Measurements from ENCODE around the gene ZDHHC19.
A peak's percentile ranks its signal among the peaks of the same experiment; 100 is the strongest.
"Not testable (repeated sequence)": the region's sequence is repeated elsewhere in the genome, so short reads cannot be mapped to it uniquely, and the experiment has no call there.

The ZDHHC19 gene

GRCh38 chr3:196177967-196178366, 33.2 kb downstream of the ZDHHC19 start:
- no peak for DNase-seq (ENCODE audit: low read depth)

GRCh38 chr3:196177567-196177966, 33.6 kb downstream of the ZDHHC19 start:
- DNase-seq (ENCODE audit: low read depth), result no peak

- DNase-seq (ENCODE audit: low read depth), result no peak
Measured at GRCh38 chr3:196175722-196176121, 35.5 kb downstream of the ZDHHC19 start.

- DNase-seq (ENCODE audit: low read depth), result no peak
Measured at GRCh38 chr3:196175116-196175625, 36.0 kb downstream of the ZDHHC19 start.

GRCh38 chr3:196174652-196175051, 36.5 kb downstream of the ZDHHC19 start:
- DNase-seq (ENCODE audit: low read depth), result no peak

GRCh38 chr3:196170296-196170695, 40.9 kb downstream of the ZDHHC19 start:
- not testable (repeated sequence) for DNase-seq (ENCODE audit: low read depth)

GRCh38 chr3:196169836-196170240, 41.4 kb downstream of the ZDHHC19 start:
- DNase-seq (ENCODE audit: low read depth), result no peak

GRCh38 chr3:196168808-196169391, 42.3 kb downstream of the ZDHHC19 start:
- DNase-seq (ENCODE audit: low read depth), result no peak

GRCh38 chr3:196166741-196167140, 44.5 kb downstream of the ZDHHC19 start:
- DNase-seq (ENCODE audit: low read depth), result no peak

GRCh38 chr3:196165850-196166249, 45.4 kb downstream of the ZDHHC19 start:
- no peak for DNase-seq (ENCODE audit: low read depth)

- DNase-seq (ENCODE audit: low read depth), result not testable (repeated sequence)
Measured at GRCh38 chr3:196165006-196165575, 46.1 kb downstream of the ZDHHC19 start.

- DNase-seq (ENCODE audit: low read depth), result no peak
Measured at GRCh38 chr3:196164576-196164975, 46.6 kb downstream of the ZDHHC19 start.

GRCh38 chr3:196163666-196164493, 47.3 kb downstream of the ZDHHC19 start:
- no peak for DNase-seq (ENCODE audit: low read depth)

- DNase-seq (ENCODE audit: low read depth), result no peak
Measured at GRCh38 chr3:196163212-196163611, 48.0 kb downstream of the ZDHHC19 start.

GRCh38 chr3:196162679-196163078, 48.5 kb downstream of the ZDHHC19 start:
- no peak for DNase-seq (ENCODE audit: low read depth)

- DNase-seq (ENCODE audit: low read depth), result peak; percentile 77
Measured at GRCh38 chr3:196159952-196160804, 51.0 kb downstream of the ZDHHC19 start.

- no peak for DNase-seq (ENCODE audit: low read depth)
Measured at GRCh38 chr3:196159526-196159925, 51.7 kb downstream of the ZDHHC19 start.

GRCh38 chr3:196156160-196156559, 55.0 kb downstream of the ZDHHC19 start:
- no peak for DNase-seq (ENCODE audit: low read depth)

- no peak for DNase-seq (ENCODE audit: low read depth)
Measured at GRCh38 chr3:196150481-196150880, 60.7 kb downstream of the ZDHHC19 start.

GRCh38 chr3:196149831-196150301, 61.3 kb downstream of the ZDHHC19 start:
- no peak for DNase-seq (ENCODE audit: low read depth)

GRCh38 chr3:196149375-196149774, 61.8 kb downstream of the ZDHHC19 start:
- no peak for DNase-seq (ENCODE audit: low read depth)

Data from stromal cell of bone marrow (primary cell).